Astrocyte (in vitro differentiated cells and primary cell): ENCODE results near the gene FLT3LG. TPM values are rescaled to one million over a fixed set of nuclear protein-coding genes. Genes with fewer than 3 reads are reported as not detected.

Source experiments
- DNase-seq: peaks from one replicate; pipeline ENCODE4 v3.0.0-alpha.2; 2010; ENCODE audit warnings: low read depth
- FAIRE-seq: peaks from 2 replicates; lab custom pipeline; 2011; peaks lifted over from hg19 to GRCh38; lab: Jason Lieb, UNC
- H2AFZ ChIP-seq: 2 replicates; pipeline ENCODE4 v1.6.0; 2012; ENCODE audit warnings: low read depth, low read length, inconsistent platforms
- H3K27ac ChIP-seq: 2 replicates; pipeline ENCODE4 v1.5.1; 2011; ENCODE audit warnings: low read depth, low read length, inconsistent platforms
- H3K27me3 ChIP-seq: 2 replicates; pipeline ENCODE4 v1.6.0; 2011; ENCODE audit warnings: low read length, inconsistent platforms; ENCODE audit not compliant: insufficient read depth
- H3K36me3 ChIP-seq: 2 replicates; pipeline ENCODE4 v1.5.1; 2011; ENCODE audit warnings: low read length, inconsistent platforms; ENCODE audit not compliant: insufficient read depth
- H3K4me1 ChIP-seq: 2 replicates; pipeline ENCODE4 v1.5.1; 2011; ENCODE audit warnings: low read length, inconsistent platforms; ENCODE audit not compliant: insufficient read depth
- H3K4me2 ChIP-seq: 2 replicates; pipeline ENCODE4 v1.6.0; 2012; ENCODE audit warnings: low read length, inconsistent platforms
- H3K4me3 ChIP-seq: 2 replicates; pipeline ENCODE4 v1.5.1; 2011; ENCODE audit warnings: low read depth, mild to moderate bottlenecking, low read length, inconsistent platforms; ENCODE audit not compliant: insufficient read depth
- H3K79me2 ChIP-seq: 2 replicates; pipeline ENCODE4 v1.6.0; 2012; ENCODE audit warnings: mild to moderate bottlenecking, low read length, inconsistent platforms; ENCODE audit not compliant: insufficient read depth
- H3K9ac ChIP-seq: 2 replicates; pipeline ENCODE4 v1.6.0; 2012; ENCODE audit warnings: mild to moderate bottlenecking, low read length, inconsistent platforms
- H3K9me3 ChIP-seq: 2 replicates; pipeline ENCODE4 v1.5.1; 2012; ENCODE audit warnings: low read depth, mild to moderate bottlenecking, low read length, inconsistent platforms; ENCODE audit not compliant: insufficient read depth
- H4K20me1 ChIP-seq: 2 replicates; pipeline ENCODE4 v1.6.0; 2012; ENCODE audit warnings: low read length, inconsistent platforms; ENCODE audit not compliant: insufficient read depth
- H3K27ac Mint-ChIP-seq: one replicate; pipeline ENCODE4 v1.8.0; 2021; ENCODE audit warnings: mild to moderate bottlenecking, mixed read lengths; ENCODE audit not compliant: unreplicated experiment
- H3K27me3 Mint-ChIP-seq: one replicate; pipeline ENCODE4 v1.8.0; 2021; ENCODE audit warnings: low read depth, mixed read lengths; ENCODE audit not compliant: unreplicated experiment
- H3K36me3 Mint-ChIP-seq: one replicate; pipeline ENCODE4 v1.8.0; 2021; ENCODE audit warnings: low read depth, mixed read lengths; ENCODE audit not compliant: unreplicated experiment
- H3K4me1 Mint-ChIP-seq: one replicate; pipeline ENCODE4 v1.8.0; 2021; ENCODE audit warnings: low read depth, mixed read lengths; ENCODE audit not compliant: unreplicated experiment
- H3K4me3 Mint-ChIP-seq: one replicate; pipeline ENCODE4 v1.8.0; 2021; ENCODE audit warnings: mild to moderate bottlenecking, moderate library complexity, mixed read lengths; ENCODE audit not compliant: unreplicated experiment
- H3K9me3 Mint-ChIP-seq: one replicate; pipeline ENCODE4 v1.8.0; 2021; ENCODE audit warnings: mild to moderate bottlenecking, mixed read lengths; ENCODE audit not compliant: unreplicated experiment
- EZH2 ChIP-seq: IDR thresholded peaks from 2 replicates; pipeline ENCODE4 v1.6.1; 2012; ENCODE audit warnings: mild to moderate bottlenecking, low read length, inconsistent platforms; ENCODE audit not compliant: insufficient read depth
- total RNA-seq: library from RNA; stranded (reverse); gene quantifications from 2 replicates; pipeline ENCODE4 v1.2.1, GENCODE V29; 2021
- TF ChIP-seq, protein P1 (sequence below): IDR thresholded peaks from 2 replicates; pipeline ENCODE4 v1.5.1; 2011; ENCODE audit warnings: low read depth, mild to moderate bottlenecking, inconsistent platforms, low read length, moderate library complexity; ENCODE audit not compliant: insufficient read depth

The FLT3LG gene
- total RNA-seq, 1 donor from 2014 or later = not detected

DNA sequence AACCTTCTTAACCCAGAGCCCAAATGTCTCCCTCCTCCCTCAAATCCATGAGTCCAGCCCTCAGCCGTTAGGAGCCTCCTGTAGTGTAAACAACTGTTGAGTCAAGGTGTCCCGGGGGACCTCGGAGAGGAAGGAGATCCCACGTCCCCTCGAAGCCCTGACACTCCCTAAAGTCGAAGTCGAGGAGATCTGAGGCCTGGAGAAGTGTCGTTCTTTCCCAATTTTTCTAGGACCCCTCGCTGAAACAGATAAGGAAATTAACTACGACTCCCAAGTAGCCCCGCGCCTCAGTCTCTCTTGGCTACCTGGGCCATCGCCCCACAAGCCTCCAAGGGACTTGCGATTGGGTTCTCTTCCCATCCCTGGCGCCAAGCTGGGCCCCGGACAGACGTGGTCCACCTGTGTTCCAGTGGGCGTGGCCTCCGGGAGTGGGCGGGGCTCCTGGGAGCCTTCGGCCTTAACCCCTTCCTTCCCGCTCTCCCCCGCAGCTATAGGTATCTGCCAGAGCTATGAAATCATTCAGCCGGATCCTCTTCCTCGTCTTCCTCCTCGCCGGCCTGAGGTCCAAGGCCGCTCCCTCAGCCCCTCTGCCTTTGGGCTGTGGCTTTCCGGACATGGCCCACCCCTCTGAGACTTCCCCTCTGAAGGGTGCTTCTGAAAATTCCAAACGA, 48.0 kb upstream of the FLT3LG start:
- Histone ChIP-seq H3K4me3 (no peak overlapping the region), H3K4me2 (no peak overlapping the region), H3K4me1 (peaks cover 4% of the 10 kb centered on the region), H3K36me3 (no peaks in the 10 kb centered on the region), H3K9me3 (no peaks in the 10 kb centered on the region), H3K27ac (no peak overlapping the region), H4K20me1 (peaks cover 7% of the 10 kb centered on the region), H3K27me3 (peaks cover 93% of the 10 kb centered on the region), H3K79me2 (no peaks in the 10 kb centered on the region), H3K9ac (no peak overlapping the region), H2AFZ (no peak overlapping the region)
- no peak overlapping the region for H3K27ac Mint-ChIP-seq
- FAIRE-seq = no peak
- H3K4me1 Mint-ChIP-seq = peaks cover 5% of the 10 kb centered on the region
- peaks cover 3% of the 10 kb centered on the region for H3K9me3 Mint-ChIP-seq
- H3K36me3 Mint-ChIP-seq = peaks cover 3% of the 10 kb centered on the region
- TF ChIP-seq EZH2 = no peak
- TF ChIP-seq, protein P1, sequence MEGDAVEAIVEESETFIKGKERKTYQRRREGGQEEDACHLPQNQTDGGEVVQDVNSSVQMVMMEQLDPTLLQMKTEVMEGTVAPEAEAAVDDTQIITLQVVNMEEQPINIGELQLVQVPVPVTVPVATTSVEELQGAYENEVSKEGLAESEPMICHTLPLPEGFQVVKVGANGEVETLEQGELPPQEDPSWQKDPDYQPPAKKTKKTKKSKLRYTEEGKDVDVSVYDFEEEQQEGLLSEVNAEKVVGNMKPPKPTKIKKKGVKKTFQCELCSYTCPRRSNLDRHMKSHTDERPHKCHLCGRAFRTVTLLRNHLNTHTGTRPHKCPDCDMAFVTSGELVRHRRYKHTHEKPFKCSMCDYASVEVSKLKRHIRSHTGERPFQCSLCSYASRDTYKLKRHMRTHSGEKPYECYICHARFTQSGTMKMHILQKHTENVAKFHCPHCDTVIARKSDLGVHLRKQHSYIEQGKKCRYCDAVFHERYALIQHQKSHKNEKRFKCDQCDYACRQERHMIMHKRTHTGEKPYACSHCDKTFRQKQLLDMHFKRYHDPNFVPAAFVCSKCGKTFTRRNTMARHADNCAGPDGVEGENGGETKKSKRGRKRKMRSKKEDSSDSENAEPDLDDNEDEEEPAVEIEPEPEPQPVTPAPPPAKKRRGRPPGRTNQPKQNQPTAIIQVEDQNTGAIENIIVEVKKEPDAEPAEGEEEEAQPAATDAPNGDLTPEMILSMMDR = no peak
- H3K27me3 Mint-ChIP-seq = peaks cover 87% of the 10 kb centered on the region
- DNase-seq = no peak
- no peak overlapping the region for H3K4me3 Mint-ChIP-seq

DNA sequence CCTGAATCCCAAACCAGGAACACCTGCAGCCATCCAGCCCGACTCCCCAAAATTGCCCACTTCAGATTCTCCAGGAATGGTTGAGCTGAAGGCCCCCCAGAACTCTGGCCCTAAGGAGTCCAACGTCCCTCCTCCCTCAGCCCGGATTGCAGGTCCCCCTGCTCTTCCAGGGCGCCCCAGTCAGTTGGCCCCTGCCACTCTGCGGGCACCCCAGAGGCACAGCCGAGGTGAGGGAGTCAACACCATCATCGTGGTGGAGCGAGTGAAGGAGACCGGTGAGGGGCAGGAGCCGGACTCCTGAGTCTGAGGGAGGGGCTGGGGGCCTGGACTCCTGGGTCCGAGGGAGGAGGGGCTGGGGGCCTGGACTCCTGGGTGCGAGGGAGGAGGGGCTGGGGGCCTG, 46.7 kb upstream of the FLT3LG start:
- TF ChIP-seq, protein P1 = no peak
- TF ChIP-seq EZH2 = no peak
- H3K27me3 Mint-ChIP-seq = peaks cover 81% of the 10 kb centered on the region

More for the DNA sequence above, 46.7 kb upstream of the FLT3LG start:
- Histone ChIP-seq H3K27ac (no peak overlapping the region), H3K4me2 (no peak overlapping the region), H3K79me2 (no peaks in the 10 kb centered on the region), H3K9me3 (peaks cover 5% of the 10 kb centered on the region), H3K4me3 (no peak overlapping the region), H3K4me1 (peaks cover 3% of the 10 kb centered on the region), H3K27me3 (peaks cover 90% of the 10 kb centered on the region), H3K9ac (no peak overlapping the region), H4K20me1 (no peaks in the 10 kb centered on the region), H3K36me3 (no peaks in the 10 kb centered on the region), H2AFZ (no peak overlapping the region)
- FAIRE-seq (no peak), DNase-seq (no peak)
- H3K4me1 Mint-ChIP-seq = peaks cover 2% of the 10 kb centered on the region
- no peak overlapping the region for H3K27ac Mint-ChIP-seq
- peaks cover 3% of the 10 kb centered on the region for H3K9me3 Mint-ChIP-seq
- no peak overlapping the region for H3K4me3 Mint-ChIP-seq
- H3K36me3 Mint-ChIP-seq = no peaks in the 10 kb centered on the region
